HG02678 (cell line): ENCODE measurements around the gene AQP12B.
"Not testable (repeated sequence)": the region's sequence is repeated elsewhere in the genome, so short reads cannot be mapped to it uniquely, and the experiment has no call there.

Experiments used
- ATAC-seq: cut with Tn5 transposase; IDR thresholded peaks from one replicate; pipeline ENCODE4 v1.9.1; 2021; ENCODE audit warnings: mild to moderate bottlenecking, moderate library complexity; ENCODE audit not compliant: unreplicated experiment

AQP12B gene

GRCh38 chr2:240685771-240686371, 3.2 kb upstream of the AQP12B start:
- no peak for ATAC-seq

GRCh38 chr2:240683980-240684728, 1.5 kb upstream of the AQP12B start:
- ATAC-seq = not testable (repeated sequence)

GRCh38 chr2:240683329-240683979, 769 bp upstream of the AQP12B start:
- not testable (repeated sequence) for ATAC-seq

DNA sequence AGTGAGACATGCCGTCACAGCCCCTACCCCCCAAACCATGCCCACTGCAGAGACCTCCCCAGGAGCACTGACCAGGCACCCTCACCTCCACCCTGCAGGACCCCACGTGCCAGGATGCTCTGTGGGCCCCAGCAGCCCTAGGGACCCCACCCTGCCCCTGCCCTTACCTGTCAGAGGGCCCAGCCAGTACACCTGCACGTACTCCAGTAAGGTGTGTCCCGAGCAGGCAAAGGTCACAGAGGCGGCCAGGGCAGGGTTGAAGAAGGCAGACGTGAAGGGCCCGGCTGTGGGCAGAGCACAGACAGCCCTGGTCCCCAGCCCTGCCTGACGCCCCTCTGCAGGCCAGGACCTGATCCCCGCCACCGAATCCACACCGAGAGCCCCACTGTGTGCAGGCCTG, 2.5 kb downstream of the AQP12B start:
- ATAC-seq = not testable (repeated sequence)

DNA sequence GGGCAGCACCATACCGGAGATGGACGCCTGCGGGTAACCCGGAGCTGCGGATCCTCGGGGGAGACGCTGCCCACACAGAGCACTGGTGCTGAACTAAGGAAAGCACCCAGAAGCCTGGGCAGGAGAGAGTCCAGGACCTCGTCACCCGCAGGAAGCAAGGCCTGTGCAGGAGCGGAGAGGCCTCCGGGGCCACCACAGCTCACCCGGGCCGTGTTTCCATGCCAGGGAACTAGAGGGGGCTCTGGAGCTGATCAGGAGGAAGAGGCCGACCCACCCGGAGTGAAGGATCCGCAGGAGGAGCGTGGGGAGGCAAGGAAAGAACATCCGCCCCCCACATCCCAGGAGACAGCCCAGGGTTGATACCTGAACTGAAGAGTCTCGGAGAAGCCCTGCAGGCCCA, 3.8 kb downstream of the AQP12B start:
- not testable (repeated sequence) for ATAC-seq

DNA sequence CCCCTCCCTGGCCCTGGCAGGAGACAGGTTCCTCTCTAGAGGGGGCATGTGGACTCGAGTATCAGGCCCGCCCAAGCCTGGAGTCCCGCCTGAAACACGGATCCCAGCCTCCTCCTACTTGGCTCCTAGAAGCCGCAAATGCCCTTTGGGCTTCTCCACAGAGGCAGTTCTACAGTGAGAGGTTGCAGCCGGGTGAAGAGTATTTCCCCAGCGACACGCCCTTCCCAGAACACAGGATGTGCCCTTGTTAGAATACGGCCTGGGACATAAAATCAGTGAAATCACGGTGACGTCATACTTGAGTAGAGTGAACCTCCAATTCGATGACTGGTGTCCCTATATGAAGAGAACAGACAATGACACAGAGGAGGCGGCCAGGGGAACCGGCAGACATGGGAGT, 4.6 kb downstream of the AQP12B start:
- ATAC-seq = not testable (repeated sequence)

DNA sequence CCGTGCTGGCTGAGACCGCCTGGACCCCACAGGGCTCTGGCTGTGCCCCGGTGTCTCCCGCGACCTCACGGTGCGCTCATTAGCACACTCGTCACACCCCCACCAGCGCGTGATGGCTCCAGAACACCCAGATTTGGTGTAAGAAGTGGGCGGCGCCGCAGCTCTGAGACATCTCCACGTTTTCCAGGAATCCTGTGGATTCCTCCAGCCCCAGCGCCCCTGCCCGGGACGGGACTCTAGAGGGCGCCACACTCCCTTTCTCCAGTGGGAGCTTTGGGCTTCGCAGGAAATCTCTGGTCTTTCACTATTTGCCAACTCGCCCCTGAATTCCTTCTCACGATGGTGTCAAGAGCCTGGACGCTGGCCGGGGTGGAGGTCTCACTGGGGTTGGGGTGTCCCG, 7.3 kb downstream of the AQP12B start:
- not testable (repeated sequence) for ATAC-seq

DNA sequence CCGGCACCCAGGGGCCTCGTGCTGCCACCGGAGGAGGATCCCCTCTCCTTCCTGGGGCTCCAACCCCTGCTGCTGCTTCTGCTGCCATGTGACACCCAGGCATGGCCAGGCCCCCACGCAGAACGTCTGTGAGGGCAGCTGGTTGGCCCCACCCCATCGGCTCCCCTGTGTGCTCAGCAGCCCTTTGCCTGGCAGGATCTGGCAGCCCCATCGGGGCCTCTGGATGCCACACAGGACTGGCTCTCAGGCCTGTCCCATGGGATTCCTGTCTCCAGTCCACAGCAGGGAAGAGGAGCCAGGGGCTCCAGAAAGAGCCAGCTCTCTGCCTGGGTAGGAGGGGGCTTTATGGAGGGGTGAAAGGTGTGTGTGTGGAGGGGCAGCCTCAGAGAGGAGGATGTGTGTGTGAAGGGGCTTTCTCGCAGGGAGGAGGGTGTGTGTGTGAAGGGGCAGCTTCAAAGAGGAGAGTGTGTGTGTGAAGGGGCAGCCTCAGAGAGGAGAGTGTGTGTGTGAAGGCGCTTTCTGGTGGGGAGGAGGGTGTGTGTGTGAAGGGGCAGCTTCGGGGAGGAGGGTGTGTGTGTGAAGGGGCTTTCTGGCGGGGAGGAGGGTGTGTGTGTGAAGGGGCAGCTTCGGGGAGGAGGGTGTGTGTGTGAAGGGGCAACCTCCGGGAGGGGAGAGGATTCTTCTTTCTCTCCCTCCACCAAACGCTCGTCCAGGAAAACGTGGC, 8.1 kb downstream of the AQP12B start:
- not testable (repeated sequence) for ATAC-seq

DNA sequence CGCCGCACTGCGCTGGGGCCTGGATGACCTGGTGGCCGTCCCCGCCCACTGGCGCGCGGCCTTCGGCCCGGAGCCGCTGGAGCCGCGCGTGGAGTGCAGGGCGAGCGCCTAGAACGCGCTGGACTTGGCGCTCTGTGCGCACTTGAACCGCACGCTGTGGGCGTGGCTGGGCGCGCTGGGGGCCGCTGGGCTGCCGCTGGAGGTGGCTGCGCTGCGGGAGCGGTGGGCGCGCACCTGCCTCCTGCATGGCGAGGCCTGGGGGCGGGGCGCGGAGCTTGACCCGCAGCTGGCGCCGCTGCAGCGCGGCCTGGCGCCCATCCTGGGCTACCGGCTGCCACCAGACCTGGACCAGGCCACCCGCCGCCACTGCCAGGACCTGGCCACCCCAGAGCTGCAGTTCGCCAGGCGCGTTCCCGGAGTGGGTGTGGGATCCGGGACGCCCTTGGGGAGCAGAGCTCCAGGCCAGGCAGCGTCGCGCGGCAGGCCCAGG, 9.9 kb downstream of the AQP12B start:
- no peak for ATAC-seq

- no peak for ATAC-seq
Observed at GRCh38 chr2:240672076-240672700, 10.5 kb downstream of the AQP12B start.

DNA sequence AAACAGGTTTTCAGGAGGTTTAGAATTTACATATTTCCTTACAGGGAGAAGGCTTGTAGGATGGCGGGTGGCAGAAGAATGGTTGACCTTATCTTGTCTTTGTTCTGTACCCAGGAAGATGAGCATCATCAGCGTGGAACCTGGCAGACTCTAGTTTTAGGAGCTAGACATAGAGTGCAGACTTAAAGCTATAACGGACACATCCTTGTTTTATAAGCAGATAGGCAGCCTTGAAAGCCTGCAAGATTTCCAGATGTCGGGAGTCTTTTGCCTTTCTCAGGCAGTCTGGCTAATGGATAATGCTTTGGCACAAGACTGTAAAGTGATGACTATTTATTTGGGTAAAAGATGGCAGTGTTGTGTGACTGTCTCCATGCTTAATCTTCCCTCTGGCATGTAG, 11.7 kb downstream of the AQP12B start:
- no peak for ATAC-seq

DNA sequence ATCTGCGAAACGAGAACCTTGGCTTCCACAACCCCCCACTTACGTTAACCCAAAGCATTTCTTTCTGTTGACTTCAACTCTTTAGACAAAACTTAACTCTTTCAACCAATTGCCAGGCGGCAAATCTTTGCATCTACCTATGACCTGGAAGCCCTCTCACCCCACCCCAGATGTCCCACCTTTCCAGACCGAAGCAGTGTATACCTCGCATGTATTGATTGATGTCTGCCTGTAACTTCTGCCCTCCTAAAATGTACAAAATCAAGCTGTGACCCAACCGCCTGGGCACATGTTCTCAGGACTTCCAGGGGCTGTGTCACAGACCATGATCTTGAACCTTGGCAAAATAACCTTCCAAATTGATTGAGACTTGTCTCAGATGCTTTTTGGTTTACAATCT, 12.3 kb downstream of the AQP12B start:
- ATAC-seq = no peak

GRCh38 chr2:240664622-240665021, 18.1 kb downstream of the AQP12B start:
- ATAC-seq = no peak

DNA sequence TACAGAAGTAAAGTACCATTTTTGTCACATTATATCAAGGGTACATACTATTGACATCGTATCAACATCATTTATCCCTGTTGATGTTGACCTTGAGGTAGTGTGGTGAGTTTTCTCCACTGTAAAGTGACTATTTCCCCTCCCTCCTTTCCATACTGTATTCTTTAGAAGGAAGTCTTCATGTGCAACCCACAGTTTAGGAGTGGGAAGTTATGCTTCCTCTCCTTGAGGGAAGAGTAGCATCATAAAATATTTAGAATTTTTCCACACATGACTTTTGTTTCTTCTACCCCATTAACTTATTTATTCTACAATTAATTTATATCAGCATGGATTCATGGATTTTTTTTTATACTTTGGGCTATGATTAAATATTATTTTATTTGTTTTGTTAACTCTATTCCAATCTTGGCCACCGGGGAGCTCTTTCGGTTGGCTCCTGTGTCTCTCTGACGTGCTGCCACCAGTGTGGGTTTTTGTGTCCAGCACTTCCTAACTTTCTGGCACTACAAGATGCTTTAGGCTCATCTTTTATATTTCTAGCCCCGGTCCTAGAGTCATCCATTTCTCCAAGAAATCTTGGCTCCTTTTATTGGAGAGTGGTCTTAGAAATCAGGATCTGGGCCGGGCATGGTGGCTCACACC, 19.0 kb downstream of the AQP12B start:
- ATAC-seq = no peak

DNA sequence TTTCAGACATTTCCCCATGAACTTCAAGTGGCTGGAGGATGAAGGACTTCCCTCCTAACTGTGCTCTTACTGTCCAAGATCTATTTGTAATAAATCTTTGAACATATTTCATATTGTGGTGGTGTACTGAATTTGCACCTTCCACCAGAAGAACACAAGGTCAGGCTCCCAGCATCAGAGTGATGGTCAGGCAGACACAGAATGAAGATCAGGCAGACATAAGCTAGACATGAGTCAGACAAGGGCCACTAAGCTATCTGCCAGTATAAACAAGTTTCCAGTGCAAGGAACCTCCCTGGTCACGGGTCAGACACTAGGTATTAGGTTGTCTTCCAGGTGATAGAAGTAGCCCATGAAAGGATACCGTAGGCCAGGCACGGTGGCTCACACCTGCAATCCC, 20.0 kb downstream of the AQP12B start:
- no peak for ATAC-seq

DNA sequence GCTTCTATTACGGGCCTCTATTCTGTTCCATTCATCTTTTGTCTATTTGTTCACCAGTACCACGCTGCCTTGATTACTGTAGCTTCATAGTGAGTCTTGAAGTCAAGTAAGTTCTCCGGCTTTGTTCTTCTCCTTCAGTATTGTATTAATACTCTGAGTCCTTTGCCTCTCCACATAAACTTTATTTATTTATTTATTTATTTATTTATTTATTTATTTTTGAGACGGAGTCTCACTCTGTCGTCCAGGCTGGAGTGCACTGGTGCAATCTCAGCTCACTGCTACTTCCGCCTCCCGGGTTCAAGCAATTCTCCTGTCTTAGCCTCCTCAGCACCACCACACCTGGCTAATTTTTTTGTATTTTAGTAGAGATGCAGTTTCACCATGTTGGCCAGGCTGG, 22.8 kb downstream of the AQP12B start:
- not testable (repeated sequence) for ATAC-seq

DNA sequence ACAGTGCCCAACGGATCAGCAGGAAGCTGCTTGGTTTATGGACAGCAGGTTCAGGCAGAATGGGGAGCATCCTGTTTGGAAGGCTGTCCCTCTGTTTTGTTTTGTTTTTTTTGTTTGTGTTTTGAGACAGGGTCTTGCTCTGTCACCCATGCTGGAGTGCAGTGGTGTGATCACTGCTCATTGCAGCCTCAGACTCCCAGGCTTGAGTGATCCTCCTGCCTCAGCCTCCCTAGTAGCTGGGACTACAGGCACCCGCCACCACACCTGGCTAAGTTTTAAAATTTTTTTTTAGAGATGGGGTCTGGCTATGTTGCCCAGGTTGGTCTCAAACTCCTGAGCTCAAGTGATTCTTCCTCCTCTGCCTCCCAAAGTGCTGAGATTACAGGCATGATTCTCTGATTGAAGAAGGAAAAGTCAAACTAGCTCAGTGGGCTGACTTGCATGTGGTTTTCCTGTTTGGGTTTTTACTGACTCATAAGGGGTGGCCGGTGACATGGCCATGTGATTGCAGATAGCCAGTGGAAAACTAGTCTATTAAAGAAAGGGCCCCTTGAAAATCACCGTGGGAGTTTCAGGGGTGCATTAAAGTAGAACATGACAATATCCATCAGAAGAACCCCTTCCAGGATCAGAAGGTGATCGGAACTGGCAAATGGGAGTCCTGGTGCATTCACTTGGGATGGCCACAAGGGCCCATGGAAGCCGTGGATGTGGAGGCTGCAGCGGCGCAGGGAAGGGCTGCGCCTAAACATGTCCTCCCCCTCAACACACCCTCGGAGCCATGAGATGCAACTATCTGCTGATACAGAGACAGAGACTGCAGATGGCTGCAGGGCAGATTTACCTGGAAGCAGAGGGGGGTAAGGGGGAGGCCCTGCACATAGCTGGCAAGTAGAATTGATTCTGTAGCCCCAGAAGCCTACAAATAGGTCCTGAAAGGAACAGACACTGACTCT, 26.5 kb downstream of the AQP12B start:
- no peak for ATAC-seq

GRCh38 chr2:240651185-240651584, 31.5 kb downstream of the AQP12B start:
- ATAC-seq = no peak

DNA sequence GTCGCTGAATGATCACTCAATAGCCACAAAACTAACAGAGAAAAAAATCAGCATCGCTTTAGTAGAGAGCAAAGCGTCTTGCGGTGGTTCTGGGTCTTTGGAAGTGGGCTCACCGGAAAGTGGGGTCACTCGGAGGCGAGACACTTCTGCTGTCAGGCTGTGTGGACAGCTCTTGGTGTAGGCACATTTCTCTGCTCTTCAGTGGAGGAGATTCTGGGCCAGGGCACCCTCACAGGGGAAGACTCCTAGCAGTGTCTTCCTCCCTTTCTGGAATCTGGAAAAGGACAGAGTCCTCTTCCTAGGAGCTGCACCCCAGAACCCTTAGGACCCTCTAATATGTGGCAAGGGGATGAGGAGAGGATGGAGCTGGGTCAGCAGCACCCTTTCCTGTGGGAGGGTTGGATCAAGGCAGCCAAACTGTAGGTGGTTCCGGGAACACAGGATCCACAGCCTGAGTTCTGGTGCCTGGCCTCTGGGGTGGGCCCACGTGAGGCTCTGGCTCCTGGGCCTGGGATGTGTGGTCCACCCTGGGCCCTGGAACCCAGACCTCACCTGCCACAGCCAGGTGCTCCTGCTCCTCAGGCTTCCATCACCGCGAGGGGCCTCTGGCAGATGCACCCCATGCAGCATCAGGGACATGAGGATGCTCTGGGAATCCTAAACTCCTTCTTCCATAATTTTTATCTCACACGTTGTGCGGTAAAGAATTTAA, 32.3 kb downstream of the AQP12B start:
- ATAC-seq = no peak
